HepG2 (cell line): ENCODE results near the gene TTBK1. TPM values are rescaled to one million over a fixed set of nuclear protein-coding genes. Genes with fewer than 3 reads are reported as not detected.
A peak's percentile ranks its signal among the peaks of the same experiment; 100 is the strongest.

Experiments used
- BRCA1 ChIP-seq: sonication (generic); formaldehyde crosslinking; IDR thresholded peaks from 2 replicates; pipeline ENCODE4 v1.4.0; 2020; ENCODE audit warnings: missing genetic modification reagents
- CSRNP1 ChIP-seq: sonication (generic); formaldehyde crosslinking; IDR thresholded peaks from 2 replicates; pipeline ENCODE4 v1.8.1; 2023; ENCODE audit warnings: mild to moderate bottlenecking, missing genetic modification reagents
- DDIT3 ChIP-seq: sonication (generic); formaldehyde crosslinking; IDR thresholded peaks from 2 replicates; pipeline ENCODE4 v1.4.0; 2020; ENCODE audit warnings: mild to moderate bottlenecking, missing genetic modification reagents
- DNMT1 ChIP-seq: sonication (generic); formaldehyde crosslinking; IDR thresholded peaks from 2 replicates; pipeline ENCODE4 v1.5.1; 2020; ENCODE audit warnings: mild to moderate bottlenecking, missing genetic modification reagents
- KAT7 ChIP-seq: IDR thresholded peaks from 2 replicates; pipeline ENCODE4 v1.6.1; 2018; ENCODE audit warnings: borderline replicate concordance, missing compliant biosample characterization
- LCORL ChIP-seq, 2 experiments: fragments of 450-650 bp in 1 of 2; sonication (generic) in 1 of 2; formaldehyde crosslinking in 1 of 2; IDR thresholded peaks; 2 replicates each; pipeline versions ENCODE4 v1.5.0 to v1.6.1; 2017 to 2020; ENCODE audit warnings: antibody characterized with exemption in 1 of 2, missing genetic modification reagents in 1 of 2
- MTF1 ChIP-seq: sonication (generic); formaldehyde crosslinking; IDR thresholded peaks from 2 replicates; pipeline ENCODE4 v1.5.0; 2020; ENCODE audit warnings: missing genetic modification reagents
- MYC ChIP-seq: sonication (generic); formaldehyde crosslinking; IDR thresholded peaks from 2 replicates; pipeline ENCODE4 v1.9.0; 2021; ENCODE audit warnings: missing genetic modification reagents, borderline replicate concordance
- NFIB ChIP-seq: sonication (generic); formaldehyde crosslinking; IDR thresholded peaks from 2 replicates; pipeline ENCODE4 v1.9.0; 2021; ENCODE audit warnings: missing genetic modification reagents, mild to moderate bottlenecking, borderline replicate concordance
- PAX8 ChIP-seq: sonication (generic); formaldehyde crosslinking; IDR thresholded peaks from 2 replicates; pipeline ENCODE4 v1.8.0; 2022; ENCODE audit warnings: mild to moderate bottlenecking, missing genetic modification reagents, borderline replicate concordance
- PLRG1 ChIP-seq: fragments of 450-650 bp; conservative IDR thresholded peaks from 2 replicates; pipeline ENCODE4 v1.6.1; 2016
- RAD21 ChIP-seq: fragments of 450-650 bp; formaldehyde crosslinking; IDR thresholded peaks from 2 replicates; pipeline ENCODE4 v1.5.0; 2020; ENCODE audit warnings: mild to moderate bottlenecking
- RARG ChIP-seq: sonication (generic); formaldehyde crosslinking; IDR thresholded peaks from 2 replicates; pipeline ENCODE4 v1.4.0; 2020; ENCODE audit warnings: low read depth, mild to moderate bottlenecking, missing genetic modification reagents
- SIN3A ChIP-seq: IDR thresholded peaks from 2 replicates; pipeline ENCODE4 v1.6.1; 2011; ENCODE audit warnings: low read depth, mild to moderate bottlenecking, control low read depth, low read length, borderline replicate concordance
- SP1 ChIP-seq, 2 experiments: fragments of 450-650 bp in 1 of 2; sonication (generic) in 1 of 2; formaldehyde crosslinking in 1 of 2; IDR thresholded peaks; 2 replicates each; pipeline versions ENCODE4 v1.4.0 to v1.6.1; 2016 to 2020; ENCODE audit warnings: missing genetic modification reagents in 1 of 2
- ZHX2 ChIP-seq, 2 experiments: sonication (generic) in 1 of 2; formaldehyde crosslinking in 1 of 2; IDR thresholded peaks; 2 replicates each; pipeline versions ENCODE4 v1.6.1 to v1.9.0; 2014 to 2022; ENCODE audit warnings: antibody characterized with exemption in 1 of 2, borderline replicate concordance in 1 of 2, inconsistent platforms in 1 of 2, low read depth in 1 of 2, missing genetic modification reagents in 1 of 2
- ZNF101 ChIP-seq: sonication (generic); formaldehyde crosslinking; IDR thresholded peaks from 2 replicates; pipeline ENCODE4 v1.4.0; 2020; ENCODE audit warnings: mild to moderate bottlenecking, low read depth, missing genetic modification reagents, borderline replicate concordance
- ZNF292 ChIP-seq: sonication (generic); formaldehyde crosslinking; IDR thresholded peaks from 2 replicates; pipeline ENCODE4 v1.8.1; 2022; ENCODE audit warnings: mild to moderate bottlenecking, low read depth, missing genetic modification reagents, borderline replicate concordance
- ZSCAN12 ChIP-seq: sonication (generic); formaldehyde crosslinking; IDR thresholded peaks from 2 replicates; pipeline ENCODE4 v1.9.0; 2021; ENCODE audit warnings: mild to moderate bottlenecking, missing genetic modification reagents
- polyA plus RNA-seq, 8 experiments: library from polyadenylated mRNA; depleted of rRNA in 3 of 8; stranded (reverse) in 7 of 8; unstranded in 1 of 8; fragments of >200 nt; fragmentation: Illumina TruSeq in 4 of 8; extraction: Trizol in 4 of 8; gene quantifications; 2 replicates each; pipeline versions ENCODE4 v1.2.1 to v1.2.3, GENCODE V29; 2011 to 2016; ENCODE audit warnings: low read depth in 4 of 8, missing spikeins in 1 of 8, mixed read lengths in 1 of 8; ENCODE audit not compliant: insufficient read depth in 1 of 8
- total RNA-seq, 5 experiments: library from RNA; depleted of rRNA; stranded (reverse); fragments of >200 nt; fragmentation: Illumina TruSeq; extraction: Trizol; gene quantifications; 2 replicates each; pipeline ENCODE4 v1.2.3, GENCODE V29; 2016; ENCODE audit warnings: low read depth in 1 of 5

TTBK1 gene
- total and polyA plus RNA-seq, 2 of the 13 experiments (the other 11 are each of a cell fraction or from before 2014, with no cell fraction given): 0.24 to 0.33 TPM

GRCh38 chr6:43274127-43274915 is 31.0 kb downstream of the TTBK1 start (continued):
- TF ChIP-seq ZHX2 (IDR thresholded peaks at IDR 0.05; ENCODE audit: low read depth): no peak
- TF ChIP-seq ZHX2 (CRISPR knock-in tag; IDR thresholded peaks at IDR 0.05; ENCODE audit: borderline replicate concordance): no peak
- no peak for TF ChIP-seq DNMT1
- TF ChIP-seq CSRNP1: 0 out of 2 replicates have a peak, but pooled peaks have one; percentile 64
- TF ChIP-seq ZNF101 (CRISPR knock-in tag): no peak
- no peak for TF ChIP-seq ZSCAN12 (CRISPR knock-in tag)
- no peak for TF ChIP-seq BRCA1 (CRISPR knock-in tag)
- no peak for TF ChIP-seq MTF1 (CRISPR knock-in tag)
- no peak for TF ChIP-seq MYC (CRISPR knock-in tag)
- TF ChIP-seq LCORL (IDR thresholded peaks at IDR 0.05): no peak
- TF ChIP-seq LCORL (CRISPR knock-in tag; IDR thresholded peaks at IDR 0.05): no peak
- TF ChIP-seq PLRG1: no peak
- no peak for TF ChIP-seq RAD21 (CRISPR knock-in tag)
- no peak for TF ChIP-seq PAX8
- TF ChIP-seq DDIT3 (CRISPR knock-in tag): no peak
- TF ChIP-seq ZNF292 (CRISPR knock-in tag): 0 out of 2 replicates have a peak, but pooled peaks have one; percentile 6
- no peak for TF ChIP-seq SIN3A
- no peak for TF ChIP-seq NFIB (CRISPR knock-in tag)
- TF ChIP-seq RARG (CRISPR knock-in tag): 0 out of 2 replicates have a peak, but pooled peaks have one; percentile 5
- TF ChIP-seq KAT7 (CRISPR knock-in tag): no peak
- TF ChIP-seq SP1 (IDR thresholded peaks at IDR 0.05): no peak
- 0 out of 2 replicates have a peak, but pooled peaks have one; percentile 6 for TF ChIP-seq SP1 (CRISPR knock-in tag; IDR thresholded peaks at IDR 0.05)
